K562 (cell line): ENCODE measurements around the gene COMP.

Source experiments
- CREB1 ChIP-seq, 2 experiments: sonication (generic) in 1 of 2; formaldehyde crosslinking in 1 of 2; IDR thresholded peaks; 2 replicates each; pipeline versions ENCODE4 v1.6.1 to v1.8.0; 2012 to 2022; ENCODE audit warnings: inconsistent platforms in 1 of 2, mild to moderate bottlenecking in 1 of 2, missing genetic modification reagents in 1 of 2, moderate library complexity in 1 of 2
- CTCF ChIP-seq, 3 experiments: IDR thresholded peaks in 2 of 3; conservative IDR thresholded peaks in 1 of 3; 2 replicates each; pipeline ENCODE4 v1.5.1; 2011 to 2012; ENCODE audit warnings: low read length in 3 of 3, mild to moderate bottlenecking in 3 of 3, control low read depth in 2 of 3, improper control_type of control experiment in 1 of 3, inconsistent platforms in 1 of 3, low read depth in 1 of 3, mixed read lengths in 1 of 3, moderate library complexity in 1 of 3; ENCODE audit not compliant: insufficient read depth in 2 of 3
- FOXM1 ChIP-seq, 2 experiments: fragments of 450-650 bp in 1 of 2; sonication (generic) in 1 of 2; formaldehyde crosslinking in 1 of 2; IDR thresholded peaks; 2 replicates each; pipeline versions ENCODE4 v1.6.1 to v1.9.0; 2017 to 2022; ENCODE audit warnings: low read depth in 2 of 2, mild to moderate bottlenecking in 2 of 2, missing genetic modification reagents in 1 of 2, moderate library complexity in 1 of 2
- NCOA6 ChIP-seq: fragments of 450-650 bp; IDR thresholded peaks from 2 replicates; pipeline ENCODE4 v1.6.1; 2017; ENCODE audit warnings: mild to moderate bottlenecking
- POLR2A ChIP-seq: fragments of 450-650 bp; conservative IDR thresholded peaks from 2 replicates; pipeline ENCODE4 v1.6.1; 2016
- RFX5 ChIP-seq: IDR thresholded peaks from 2 replicates; pipeline ENCODE4 v1.6.1; 2011; ENCODE audit warnings: low read depth, mild to moderate bottlenecking, improper control_type of control experiment, low read length
- SP1 ChIP-seq: sonication (generic); formaldehyde crosslinking; IDR thresholded peaks from 2 replicates; pipeline ENCODE4 v1.8.1; 2022; ENCODE audit warnings: mild to moderate bottlenecking, missing genetic modification reagents
- ZNF12 ChIP-seq: sonication (generic); formaldehyde crosslinking; IDR thresholded peaks from 2 replicates; pipeline ENCODE4 v1.4.0; 2020; ENCODE audit warnings: mild to moderate bottlenecking, missing genetic modification reagents

GRCh38 chr19:18809149-18809868, 18.2 kb upstream of the COMP start:
- TF ChIP-seq RFX5 = no peak
- no peak for TF ChIP-seq SP1 (CRISPR knock-in tag)
- no peak for TF ChIP-seq POLR2A
- no peak for TF ChIP-seq FOXM1 (IDR thresholded peaks at IDR 0.05; ENCODE audit: low read depth)
- no peak for TF ChIP-seq FOXM1 (CRISPR knock-in tag; IDR thresholded peaks at IDR 0.05; ENCODE audit: low read depth)
- TF ChIP-seq CREB1 (IDR thresholded peaks at IDR 0.05) = no peak
- TF ChIP-seq CREB1 (CRISPR knock-in tag; IDR thresholded peaks at IDR 0.05) = no peak
- TF ChIP-seq NCOA6 = no peak
- no peak for TF ChIP-seq CTCF (IDR thresholded peaks at IDR 0.05 in 2 of 3, conservative IDR thresholded peaks at IDR 0.05 in 1 of 3; ENCODE audit: insufficient read depth in 2 of 3, low read depth in 1 of 3, low read length in 3 of 3)
- TF ChIP-seq ZNF12 (CRISPR knock-in tag) = no peak
